Mucosa of stomach (tissue), 1 donor: ENCODE data around the gene GDPD4.

Experiments used
- H3K27me3 ChIP-seq: one replicate; pipeline ENCODE4 v1.7.0; 2013; ENCODE audit warnings: mild to moderate bottlenecking, low read length; ENCODE audit not compliant: control insufficient read depth, insufficient read depth
- H3K36me3 ChIP-seq: one replicate; pipeline ENCODE4 v1.7.0; 2013; ENCODE audit warnings: low read length; ENCODE audit not compliant: control insufficient read depth, insufficient read depth
- H3K4me1 ChIP-seq: one replicate; pipeline ENCODE4 v1.7.0; 2013; ENCODE audit warnings: mild to moderate bottlenecking, low read length; ENCODE audit not compliant: control insufficient read depth, insufficient read depth
- H3K4me3 ChIP-seq: one replicate; pipeline ENCODE4 v1.7.0; 2013; ENCODE audit warnings: low read length
- H3K9ac ChIP-seq: one replicate; pipeline ENCODE4 v1.7.0; 2013; ENCODE audit warnings: mild to moderate bottlenecking, low read length, moderate library complexity
- H3K9me3 ChIP-seq: one replicate; pipeline ENCODE4 v1.7.0; 2013; ENCODE audit warnings: mild to moderate bottlenecking, low read length, moderate library complexity; ENCODE audit not compliant: control insufficient read depth
- donor health status: Pancreatic carcinoma.

Gene GDPD4

GRCh38 chr11:77200351-77201268 lies 100.9 kb downstream of the GDPD4 start:
- H3K9me3 ChIP-seq = no peaks in the 10 kb centered on the region
- H3K4me3 ChIP-seq = no peak overlapping the region
- no peak overlapping the region for H3K9ac ChIP-seq
- H3K36me3 ChIP-seq = no peaks in the 10 kb centered on the region
- H3K4me1 ChIP-seq = peaks cover 11% of the 10 kb centered on the region
- H3K27me3 ChIP-seq = no peaks in the 10 kb centered on the region

- no peaks in the 10 kb centered on the region for H3K36me3 ChIP-seq
- peaks cover 16% of the 10 kb centered on the region for H3K4me1 ChIP-seq
- no peak overlapping the region for H3K9ac ChIP-seq
- H3K9me3 ChIP-seq = no peaks in the 10 kb centered on the region
- H3K4me3 ChIP-seq = no peak overlapping the region
- no peaks in the 10 kb centered on the region for H3K27me3 ChIP-seq
Measured at GRCh38 chr11:77199137-77199745, 102.2 kb downstream of the GDPD4 start.

GRCh38 chr11:77198440-77198849 lies 103.0 kb downstream of the GDPD4 start:
- Histone ChIP-seq H3K9ac (no peak overlapping the region), H3K9me3 (no peaks in the 10 kb centered on the region), H3K4me3 (no peak overlapping the region), H3K4me1 (peaks cover 16% of the 10 kb centered on the region), H3K27me3 (no peaks in the 10 kb centered on the region), H3K36me3 (no peaks in the 10 kb centered on the region)

DNA sequence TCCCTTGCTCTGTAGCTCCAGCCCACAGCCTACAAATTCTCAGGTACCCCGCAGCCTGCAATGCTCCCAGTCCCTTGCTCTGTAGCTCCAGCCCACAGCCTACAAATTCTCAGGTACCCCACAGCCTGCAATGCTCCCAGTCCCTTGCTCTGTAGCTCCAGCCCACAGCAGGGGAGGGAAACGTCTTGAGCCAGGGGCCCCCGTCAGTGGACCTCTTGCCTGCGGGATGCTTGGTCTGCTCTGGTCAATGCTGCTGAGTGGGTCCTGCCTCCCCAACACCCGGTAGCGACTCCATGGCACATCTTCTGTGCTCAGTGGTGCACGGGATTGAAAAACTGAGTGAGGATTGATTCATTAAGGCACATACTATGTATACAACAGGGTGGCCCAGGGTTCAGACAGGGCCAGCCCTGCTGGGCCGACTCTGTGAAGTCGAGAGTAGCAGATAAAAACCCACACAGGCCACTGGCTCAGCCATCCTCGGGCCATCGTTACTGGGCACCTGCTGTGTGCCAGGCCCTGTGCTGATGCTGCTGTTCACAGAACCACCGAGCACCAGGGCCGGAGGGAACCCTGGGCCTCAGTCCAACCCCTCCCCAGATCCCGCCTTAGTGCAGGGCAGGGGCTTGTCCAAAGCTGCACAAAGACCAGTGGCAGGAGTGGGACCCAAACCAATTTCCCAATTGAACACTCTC lies 103.7 kb downstream of the GDPD4 start:
- Histone ChIP-seq H3K9me3 (no peaks in the 10 kb centered on the region), H3K9ac (no peak overlapping the region), H3K36me3 (no peaks in the 10 kb centered on the region), H3K27me3 (no peaks in the 10 kb centered on the region), H3K4me3 (no peak overlapping the region), H3K4me1 (peaks cover 16% of the 10 kb centered on the region)

DNA sequence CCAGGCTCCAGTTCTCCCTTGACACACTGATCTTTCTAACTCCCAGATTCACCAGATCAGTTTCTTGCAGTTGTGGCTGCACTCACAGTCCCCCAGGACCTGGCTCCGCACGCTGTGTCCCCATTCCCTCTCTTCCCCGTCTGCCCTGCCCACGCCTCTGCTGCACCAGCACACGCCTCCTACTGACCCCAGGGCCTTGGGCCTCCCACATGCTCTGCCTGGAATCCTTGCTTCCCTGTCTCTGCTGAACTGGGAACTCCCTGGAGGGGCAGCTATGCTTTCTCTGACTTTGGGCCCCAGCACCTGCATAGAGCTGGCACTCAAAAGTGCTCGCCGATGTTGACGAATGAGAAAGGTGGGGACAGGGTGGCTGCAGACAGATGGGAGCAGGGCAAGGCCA lies 104.5 kb downstream of the GDPD4 start:
- no peak overlapping the region for H3K9ac ChIP-seq
- no peak overlapping the region for H3K4me3 ChIP-seq
- no peaks in the 10 kb centered on the region for H3K36me3 ChIP-seq
- no peaks in the 10 kb centered on the region for H3K27me3 ChIP-seq
- H3K9me3 ChIP-seq = no peaks in the 10 kb centered on the region
- H3K4me1 ChIP-seq = peaks cover 16% of the 10 kb centered on the region

GRCh38 chr11:77195071-77195755 lies 106.3 kb downstream of the GDPD4 start:
- Histone ChIP-seq H3K27me3 (no peaks in the 10 kb centered on the region), H3K9ac (peak overlapping the region; percentile 47), H3K4me1 (peaks cover 16% of the 10 kb centered on the region), H3K9me3 (no peaks in the 10 kb centered on the region), H3K36me3 (no peaks in the 10 kb centered on the region), H3K4me3 (no peak overlapping the region)

GRCh38 chr11:77193911-77194830 lies 107.3 kb downstream of the GDPD4 start:
- Histone ChIP-seq H3K9ac (no peak overlapping the region), H3K4me3 (no peak overlapping the region), H3K9me3 (no peaks in the 10 kb centered on the region), H3K36me3 (no peaks in the 10 kb centered on the region), H3K4me1 (peaks cover 16% of the 10 kb centered on the region), H3K27me3 (no peaks in the 10 kb centered on the region)

DNA sequence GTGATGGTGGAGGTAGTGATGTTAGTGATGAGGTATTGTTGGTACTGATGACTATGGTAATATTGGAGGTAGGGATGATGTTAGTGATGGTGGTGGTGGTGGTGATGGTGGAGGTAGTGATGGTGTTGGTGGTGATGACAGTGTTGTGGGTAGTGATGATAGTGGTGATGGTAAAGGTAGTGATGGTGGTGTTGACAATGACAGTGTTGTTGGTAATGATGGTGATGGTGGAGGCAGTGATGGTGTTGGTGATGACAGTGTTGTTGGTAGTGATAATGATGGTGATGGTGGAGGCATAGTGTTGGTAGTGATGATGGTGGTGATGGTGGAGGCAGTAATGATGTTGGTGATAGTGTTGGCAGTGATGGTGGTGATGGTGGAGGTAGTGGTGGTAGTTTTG lies 108.3 kb downstream of the GDPD4 start:
- no peaks in the 10 kb centered on the region for H3K36me3 ChIP-seq

DNA sequence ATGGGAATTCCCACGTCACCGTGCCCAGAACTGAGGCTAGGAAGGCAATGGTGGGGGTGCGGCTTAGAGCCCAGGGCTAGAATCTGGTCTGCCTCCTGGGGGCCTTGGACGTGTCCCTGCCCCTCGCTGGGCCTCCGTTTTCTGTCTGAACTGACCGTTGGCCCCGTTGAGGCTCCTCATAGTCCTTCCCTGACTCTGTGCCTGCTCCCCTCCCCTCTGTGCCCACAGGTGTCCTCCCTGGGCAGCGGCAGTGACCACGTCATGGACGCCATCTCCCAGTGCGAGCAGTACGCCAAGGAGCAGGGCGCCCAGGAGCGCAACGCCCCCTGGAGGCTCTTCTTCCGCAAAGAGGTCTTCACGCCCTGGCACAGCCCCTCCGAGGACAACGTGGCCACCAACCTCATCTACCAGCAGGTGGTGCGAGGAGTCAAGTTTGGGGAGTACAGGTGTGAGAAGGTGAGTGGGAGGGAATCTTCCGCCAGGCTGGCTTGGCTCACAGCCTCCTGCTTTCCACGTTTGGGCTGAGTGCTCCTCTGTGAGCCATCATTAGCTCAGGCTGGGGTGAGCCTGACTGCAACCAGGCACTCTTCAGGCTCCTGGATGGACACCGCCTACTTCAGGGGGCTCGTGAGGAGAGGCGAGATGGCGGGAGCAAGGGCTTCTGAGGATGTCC lies 109.5 kb downstream of the GDPD4 start:
- Histone ChIP-seq H3K27me3 (no peaks in the 10 kb centered on the region), H3K9me3 (no peaks in the 10 kb centered on the region), H3K36me3 (no peaks in the 10 kb centered on the region), H3K4me1 (peaks cover 13% of the 10 kb centered on the region), H3K9ac (peak overlapping the region; percentile 41), H3K4me3 (no peak overlapping the region)

More for the DNA sequence above, 108.3 kb downstream of the GDPD4 start:
- H3K9ac ChIP-seq = no peak overlapping the region
- H3K4me1 ChIP-seq = peaks cover 16% of the 10 kb centered on the region
- H3K4me3 ChIP-seq = no peak overlapping the region
- no peaks in the 10 kb centered on the region for H3K9me3 ChIP-seq
- H3K27me3 ChIP-seq = no peaks in the 10 kb centered on the region

GRCh38 chr11:77191429-77191822 lies 110.1 kb downstream of the GDPD4 start:
- no peak overlapping the region for H3K4me3 ChIP-seq
- H3K36me3 ChIP-seq = no peaks in the 10 kb centered on the region
- H3K9ac ChIP-seq = peak overlapping the region; percentile 41
- H3K4me1 ChIP-seq = peaks cover 12% of the 10 kb centered on the region
- no peaks in the 10 kb centered on the region for H3K27me3 ChIP-seq
- H3K9me3 ChIP-seq = no peaks in the 10 kb centered on the region
